ENCODE measurements around the gene SLC8B1. TPM values are rescaled to one million over a fixed set of nuclear protein-coding genes. Genes with fewer than 3 reads are reported as not detected.

SLC8B1 gene
- total RNA-seq, 1 donor from 2014 or later, result 27.9 TPM

DNA sequence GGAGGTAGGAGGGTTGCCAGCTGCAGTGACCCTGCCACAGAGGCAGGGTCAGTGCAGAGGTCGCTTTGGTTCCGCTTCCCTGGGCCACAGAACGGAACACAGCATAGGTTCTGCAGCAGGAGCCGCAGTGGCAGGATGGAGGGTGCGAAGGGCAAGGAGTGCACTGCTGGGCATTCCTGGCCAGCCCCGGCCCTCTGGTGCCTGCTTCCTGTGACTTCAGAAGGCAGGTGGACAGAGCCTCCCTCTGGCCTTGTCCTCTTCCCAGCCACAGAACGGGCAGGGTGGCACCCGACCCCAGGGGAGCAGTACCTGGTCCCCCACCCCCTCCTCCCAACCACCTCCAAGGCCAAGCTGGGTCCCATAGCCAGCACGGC lies 37.7 kb downstream of the SLC8B1 start:
- peaks cover 4% of the 10 kb centered on the region for H3K27me3 Mint-ChIP-seq (ENCODE audit: unreplicated experiment)
- DNase-seq, result no peak
- no peaks in the 10 kb centered on the region for H3K36me3 Mint-ChIP-seq (ENCODE audit: unreplicated experiment)
- H3K9me3 Mint-ChIP-seq (ENCODE audit: unreplicated experiment), result peaks cover 7% of the 10 kb centered on the region
- TF ChIP-seq, protein P1, sequence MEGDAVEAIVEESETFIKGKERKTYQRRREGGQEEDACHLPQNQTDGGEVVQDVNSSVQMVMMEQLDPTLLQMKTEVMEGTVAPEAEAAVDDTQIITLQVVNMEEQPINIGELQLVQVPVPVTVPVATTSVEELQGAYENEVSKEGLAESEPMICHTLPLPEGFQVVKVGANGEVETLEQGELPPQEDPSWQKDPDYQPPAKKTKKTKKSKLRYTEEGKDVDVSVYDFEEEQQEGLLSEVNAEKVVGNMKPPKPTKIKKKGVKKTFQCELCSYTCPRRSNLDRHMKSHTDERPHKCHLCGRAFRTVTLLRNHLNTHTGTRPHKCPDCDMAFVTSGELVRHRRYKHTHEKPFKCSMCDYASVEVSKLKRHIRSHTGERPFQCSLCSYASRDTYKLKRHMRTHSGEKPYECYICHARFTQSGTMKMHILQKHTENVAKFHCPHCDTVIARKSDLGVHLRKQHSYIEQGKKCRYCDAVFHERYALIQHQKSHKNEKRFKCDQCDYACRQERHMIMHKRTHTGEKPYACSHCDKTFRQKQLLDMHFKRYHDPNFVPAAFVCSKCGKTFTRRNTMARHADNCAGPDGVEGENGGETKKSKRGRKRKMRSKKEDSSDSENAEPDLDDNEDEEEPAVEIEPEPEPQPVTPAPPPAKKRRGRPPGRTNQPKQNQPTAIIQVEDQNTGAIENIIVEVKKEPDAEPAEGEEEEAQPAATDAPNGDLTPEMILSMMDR (IDR thresholded peaks at IDR 0.05; ENCODE audit: partially characterized antibody, unreplicated experiment), result no peak
- H3K4me3 Mint-ChIP-seq (ENCODE audit: unreplicated experiment), result no peak overlapping the region
- H3K4me1 Mint-ChIP-seq (ENCODE audit: low read depth, unreplicated experiment), result peaks cover 13% of the 10 kb centered on the region
- H3K27ac Mint-ChIP-seq (ENCODE audit: unreplicated experiment), result no peak overlapping the region

DNA sequence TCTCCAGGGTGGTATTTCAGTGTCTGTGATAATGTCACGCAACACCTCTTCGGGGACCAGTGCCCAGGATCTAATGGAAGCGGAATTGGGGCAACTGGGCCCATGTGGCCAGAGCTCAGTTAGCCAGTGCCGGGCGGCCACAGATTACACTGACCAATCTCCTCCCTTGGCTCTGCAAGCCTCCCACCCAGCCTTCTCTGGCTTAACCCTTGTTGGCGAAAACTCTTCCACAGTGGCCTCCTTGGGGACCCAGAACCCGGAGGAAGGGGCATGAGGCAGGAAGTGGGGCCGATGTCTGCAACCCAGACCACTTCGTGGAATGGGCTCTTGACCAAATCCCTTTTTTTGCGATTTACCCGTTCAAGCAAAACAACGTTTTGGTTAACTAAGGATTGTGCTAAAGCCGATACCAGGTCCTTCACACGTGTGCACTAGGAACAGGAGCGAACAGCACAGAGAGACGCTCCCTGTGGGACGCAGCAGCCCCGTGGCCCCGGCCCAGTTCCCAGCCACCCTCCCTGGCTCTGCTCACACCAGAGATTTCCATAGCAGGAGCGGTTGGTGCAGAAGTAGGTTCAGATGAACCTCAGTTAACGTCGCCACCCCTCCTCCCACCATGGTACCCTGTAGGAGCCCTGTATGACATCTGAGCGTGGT lies 38.2 kb downstream of the SLC8B1 start:
- Mint-ChIP-seq H3K4me1 (ENCODE audit: low read depth, unreplicated experiment) (peaks cover 18% of the 10 kb centered on the region), H3K9me3 (ENCODE audit: unreplicated experiment) (peaks cover 7% of the 10 kb centered on the region), H3K27me3 (ENCODE audit: unreplicated experiment) (peaks cover 2% of the 10 kb centered on the region), H3K27ac (ENCODE audit: unreplicated experiment) (no peak overlapping the region), H3K36me3 (ENCODE audit: unreplicated experiment) (no peaks in the 10 kb centered on the region), H3K4me3 (ENCODE audit: unreplicated experiment) (no peak overlapping the region)
- TF ChIP-seq, protein P1 (IDR thresholded peaks at IDR 0.05; ENCODE audit: partially characterized antibody, unreplicated experiment), result no peak
- DNase-seq, result no peak

DNA sequence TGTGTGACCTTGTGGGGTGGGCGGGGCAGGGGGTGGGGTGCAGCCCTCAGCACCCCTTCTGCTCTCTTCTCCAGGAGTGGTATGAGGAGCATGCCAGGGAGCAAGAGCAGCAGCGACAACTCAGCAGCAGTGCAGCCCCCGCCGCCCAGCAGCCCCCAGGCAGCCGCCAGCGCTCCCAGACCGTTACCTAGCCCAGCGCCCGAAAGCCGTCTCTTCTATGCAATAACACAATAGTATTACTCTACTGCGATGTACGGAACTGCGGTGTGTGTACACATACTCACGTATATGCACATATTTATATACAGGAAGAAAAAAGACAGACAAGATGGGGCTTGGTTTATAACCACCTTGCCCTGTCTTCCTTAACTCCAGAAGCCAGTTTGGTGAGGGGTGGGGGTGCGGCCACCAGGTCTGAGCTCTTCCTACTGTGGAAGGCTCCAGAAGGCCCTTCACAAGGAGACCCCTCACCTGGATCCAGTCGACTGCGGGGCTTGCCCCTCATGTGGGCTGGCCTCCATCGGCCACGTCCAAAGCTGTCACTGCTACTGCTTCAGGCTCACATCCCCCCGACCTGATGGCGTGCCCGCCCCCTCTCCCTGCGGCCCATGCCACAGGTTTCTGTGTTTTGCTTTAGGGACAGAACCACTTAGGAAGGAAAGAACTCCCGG lies 38.9 kb downstream of the SLC8B1 start:
- DNase-seq, result no peak
- Mint-ChIP-seq H3K9me3 (ENCODE audit: unreplicated experiment) (peaks cover 9% of the 10 kb centered on the region), H3K4me3 (ENCODE audit: unreplicated experiment) (no peak overlapping the region), H3K27ac (ENCODE audit: unreplicated experiment) (no peak overlapping the region), H3K36me3 (ENCODE audit: unreplicated experiment) (no peaks in the 10 kb centered on the region), H3K27me3 (ENCODE audit: unreplicated experiment) (no peaks in the 10 kb centered on the region), H3K4me1 (ENCODE audit: low read depth, unreplicated experiment) (peaks cover 23% of the 10 kb centered on the region)
- TF ChIP-seq, protein P1 (IDR thresholded peaks at IDR 0.05; ENCODE audit: partially characterized antibody, unreplicated experiment), result no peak

DNA sequence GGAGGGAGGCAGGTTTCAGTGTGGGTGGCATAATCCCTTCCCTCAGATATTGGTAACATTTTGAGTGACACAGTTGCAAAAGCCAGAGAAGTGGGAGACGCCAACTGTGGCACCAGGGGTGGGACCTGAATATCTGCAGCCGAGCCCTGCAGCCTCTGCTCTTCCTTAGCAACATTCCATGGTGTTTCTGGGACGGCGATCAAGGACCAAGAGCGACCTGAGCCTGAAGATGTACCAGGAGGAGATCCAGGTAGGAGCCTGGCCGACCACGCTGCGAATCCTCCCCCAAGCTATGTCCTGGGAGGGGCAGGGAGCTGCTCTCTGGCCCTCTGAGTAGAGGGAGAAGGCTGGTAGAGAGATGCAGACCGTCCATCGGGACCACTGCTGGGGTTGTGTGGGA lies 41.8 kb downstream of the SLC8B1 start:
- H3K27me3 Mint-ChIP-seq (ENCODE audit: unreplicated experiment), result no peaks in the 10 kb centered on the region
- no peak overlapping the region for H3K4me3 Mint-ChIP-seq (ENCODE audit: unreplicated experiment)
- H3K36me3 Mint-ChIP-seq (ENCODE audit: unreplicated experiment), result no peaks in the 10 kb centered on the region
- peaks cover 6% of the 10 kb centered on the region for H3K9me3 Mint-ChIP-seq (ENCODE audit: unreplicated experiment)
- TF ChIP-seq, protein P1 (IDR thresholded peaks at IDR 0.05; ENCODE audit: partially characterized antibody, unreplicated experiment), result no peak
- DNase-seq, result no peak
- peaks cover 19% of the 10 kb centered on the region for H3K4me1 Mint-ChIP-seq (ENCODE audit: low read depth, unreplicated experiment)
- no peak overlapping the region for H3K27ac Mint-ChIP-seq (ENCODE audit: unreplicated experiment)

DNA sequence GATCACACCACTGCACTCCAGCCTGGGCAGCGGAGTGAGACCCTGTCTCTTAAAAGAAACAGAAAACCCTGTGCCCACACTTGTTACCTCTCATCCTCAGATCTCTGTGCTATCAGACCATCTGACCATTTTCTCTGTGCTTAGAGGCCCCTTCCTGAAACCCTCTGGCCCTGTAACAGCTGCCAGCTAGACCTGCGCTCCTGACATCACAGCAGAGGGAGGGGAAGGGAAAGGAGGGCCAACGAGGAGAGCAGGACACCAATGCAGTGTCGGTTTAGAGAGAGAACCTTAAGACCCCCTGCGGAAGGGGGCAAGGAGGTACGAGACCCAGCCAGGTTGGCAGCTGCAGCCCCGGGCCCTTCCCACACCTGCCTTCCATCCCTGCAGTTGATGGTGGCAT lies 42.4 kb downstream of the SLC8B1 start:
- no peak overlapping the region for H3K27ac Mint-ChIP-seq (ENCODE audit: unreplicated experiment)
- peaks cover 6% of the 10 kb centered on the region for H3K9me3 Mint-ChIP-seq (ENCODE audit: unreplicated experiment)
- DNase-seq, result no peak
- no peaks in the 10 kb centered on the region for H3K36me3 Mint-ChIP-seq (ENCODE audit: unreplicated experiment)
- no peak overlapping the region for H3K4me3 Mint-ChIP-seq (ENCODE audit: unreplicated experiment)
- TF ChIP-seq, protein P1 (IDR thresholded peaks at IDR 0.05; ENCODE audit: partially characterized antibody, unreplicated experiment), result no peak
- no peaks in the 10 kb centered on the region for H3K27me3 Mint-ChIP-seq (ENCODE audit: unreplicated experiment)
- peaks cover 19% of the 10 kb centered on the region for H3K4me1 Mint-ChIP-seq (ENCODE audit: low read depth, unreplicated experiment)
